Astrocyte (in vitro differentiated cells and primary cell): ENCODE results near the gene ITLN1.

Source experiments
- EZH2 ChIP-seq: IDR thresholded peaks from 2 replicates; pipeline ENCODE4 v1.6.1; 2012; ENCODE audit warnings: mild to moderate bottlenecking, low read length, inconsistent platforms; ENCODE audit not compliant: insufficient read depth
- TF ChIP-seq, protein P1 (sequence below): IDR thresholded peaks from 2 replicates; pipeline ENCODE4 v1.5.1; 2011; ENCODE audit warnings: low read depth, mild to moderate bottlenecking, inconsistent platforms, low read length, moderate library complexity; ENCODE audit not compliant: insufficient read depth

DNA sequence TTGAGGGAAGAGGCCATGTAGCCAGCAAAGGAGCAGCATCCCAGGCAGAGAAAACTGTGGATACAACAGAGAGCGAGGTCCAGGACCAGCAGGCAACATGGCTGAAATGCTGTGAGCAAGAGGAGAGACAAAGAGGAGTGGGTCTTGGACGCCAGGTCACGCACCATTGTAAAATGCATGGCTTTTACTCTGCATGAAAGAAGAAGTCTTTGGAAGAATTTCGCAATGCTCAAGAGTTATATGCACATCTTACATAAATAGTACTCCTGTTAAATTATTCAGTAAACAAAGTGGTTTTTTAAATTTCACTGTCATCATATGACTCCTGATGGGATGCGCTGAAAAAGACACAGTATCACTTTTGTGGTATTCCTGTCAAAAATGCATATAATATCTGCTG is 25.8 kb downstream of the ITLN1 start:
- TF ChIP-seq, protein P1, sequence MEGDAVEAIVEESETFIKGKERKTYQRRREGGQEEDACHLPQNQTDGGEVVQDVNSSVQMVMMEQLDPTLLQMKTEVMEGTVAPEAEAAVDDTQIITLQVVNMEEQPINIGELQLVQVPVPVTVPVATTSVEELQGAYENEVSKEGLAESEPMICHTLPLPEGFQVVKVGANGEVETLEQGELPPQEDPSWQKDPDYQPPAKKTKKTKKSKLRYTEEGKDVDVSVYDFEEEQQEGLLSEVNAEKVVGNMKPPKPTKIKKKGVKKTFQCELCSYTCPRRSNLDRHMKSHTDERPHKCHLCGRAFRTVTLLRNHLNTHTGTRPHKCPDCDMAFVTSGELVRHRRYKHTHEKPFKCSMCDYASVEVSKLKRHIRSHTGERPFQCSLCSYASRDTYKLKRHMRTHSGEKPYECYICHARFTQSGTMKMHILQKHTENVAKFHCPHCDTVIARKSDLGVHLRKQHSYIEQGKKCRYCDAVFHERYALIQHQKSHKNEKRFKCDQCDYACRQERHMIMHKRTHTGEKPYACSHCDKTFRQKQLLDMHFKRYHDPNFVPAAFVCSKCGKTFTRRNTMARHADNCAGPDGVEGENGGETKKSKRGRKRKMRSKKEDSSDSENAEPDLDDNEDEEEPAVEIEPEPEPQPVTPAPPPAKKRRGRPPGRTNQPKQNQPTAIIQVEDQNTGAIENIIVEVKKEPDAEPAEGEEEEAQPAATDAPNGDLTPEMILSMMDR = no peak
- TF ChIP-seq EZH2 = no peak
